GM19099 (cell line): ENCODE data around the gene CD200R1L.

Experiments
- POLR2A ChIP-seq: IDR thresholded peaks from 3 replicates; pipeline ENCODE4 v1.6.1; 2011; ENCODE audit warnings: low read depth; ENCODE audit not compliant: insufficient read length; ENCODE audit errors: extremely low read depth

CD200R1L gene

GRCh38 chr3:112782491-112782890, 64.2 kb downstream of the CD200R1L start:
- TF ChIP-seq POLR2A = no peak

- TF ChIP-seq POLR2A = no peak
Observed at GRCh38 chr3:112781599-112781998, 65.1 kb downstream of the CD200R1L start.

GRCh38 chr3:112779558-112780480, 66.8 kb downstream of the CD200R1L start:
- no peak for TF ChIP-seq POLR2A

- no peak for TF ChIP-seq POLR2A
Observed at GRCh38 chr3:112779011-112779410, 67.7 kb downstream of the CD200R1L start.

GRCh38 chr3:112778353-112778948, 68.2 kb downstream of the CD200R1L start:
- TF ChIP-seq POLR2A = no peak

GRCh38 chr3:112777811-112778210, 68.9 kb downstream of the CD200R1L start:
- TF ChIP-seq POLR2A = no peak

- no peak for TF ChIP-seq POLR2A
Observed at GRCh38 chr3:112776836-112777235, 69.8 kb downstream of the CD200R1L start.

- no peak for TF ChIP-seq POLR2A
Observed at GRCh38 chr3:112776000-112776399, 70.7 kb downstream of the CD200R1L start.

- TF ChIP-seq POLR2A = no peak
Observed at GRCh38 chr3:112775011-112775742, 71.5 kb downstream of the CD200R1L start.

GRCh38 chr3:112774293-112774926, 72.3 kb downstream of the CD200R1L start:
- no peak for TF ChIP-seq POLR2A

GRCh38 chr3:112773864-112774263, 72.8 kb downstream of the CD200R1L start:
- TF ChIP-seq POLR2A = no peak

GRCh38 chr3:112770951-112771350, 75.7 kb downstream of the CD200R1L start:
- TF ChIP-seq POLR2A = no peak

- TF ChIP-seq POLR2A = no peak
Observed at GRCh38 chr3:112770032-112770626, 76.5 kb downstream of the CD200R1L start.

- TF ChIP-seq POLR2A = no peak
Observed at GRCh38 chr3:112769286-112769978, 77.2 kb downstream of the CD200R1L start.
